OCI-M2 (cell line): Measurements from ENCODE around the gene MAD1L1.
"Not testable (repeated sequence)": the region's sequence is repeated elsewhere in the genome, so short reads cannot be mapped to it uniquely, and the experiment has no call there.

Experiments used
- DNase-seq: peaks from one replicate; lab custom pipeline; 2025; ENCODE audit not compliant: unreplicated experiment; lab: John Stamatoyannopoulos, UW

Gene MAD1L1

GRCh38 chr7:1873857-1874589, 358.7 kb downstream of the MAD1L1 start:
- no peak for DNase-seq

- no peak for DNase-seq
Observed at GRCh38 chr7:1873421-1873820, 359.3 kb downstream of the MAD1L1 start.

GRCh38 chr7:1873070-1873405, 359.7 kb downstream of the MAD1L1 start:
- DNase-seq: no peak

- DNase-seq: no peak
Observed at GRCh38 chr7:1872191-1873069, 360.3 kb downstream of the MAD1L1 start.

- DNase-seq: no peak
Observed at GRCh38 chr7:1869452-1870130, 363.2 kb downstream of the MAD1L1 start.

GRCh38 chr7:1868516-1869165, 364.1 kb downstream of the MAD1L1 start:
- DNase-seq: no peak

- DNase-seq: no peak
Observed at GRCh38 chr7:1867370-1868260, 365.1 kb downstream of the MAD1L1 start.

- no peak for DNase-seq
Observed at GRCh38 chr7:1866601-1867000, 366.1 kb downstream of the MAD1L1 start.

GRCh38 chr7:1865571-1866255, 367.0 kb downstream of the MAD1L1 start:
- no peak for DNase-seq

GRCh38 chr7:1865000-1865555, 367.7 kb downstream of the MAD1L1 start:
- DNase-seq: no peak

- no peak for DNase-seq
Observed at GRCh38 chr7:1864161-1864940, 368.4 kb downstream of the MAD1L1 start.

GRCh38 chr7:1863091-1863900, 369.4 kb downstream of the MAD1L1 start:
- no peak for DNase-seq

GRCh38 chr7:1862560-1862959, 370.2 kb downstream of the MAD1L1 start:
- no peak for DNase-seq

- no peak for DNase-seq
Observed at GRCh38 chr7:1861799-1862458, 370.8 kb downstream of the MAD1L1 start.

- DNase-seq: not testable (repeated sequence)
Observed at GRCh38 chr7:1860881-1861798, 371.6 kb downstream of the MAD1L1 start.
